ENCODE results near the gene GAB2.

- TF ChIP-seq TAF1 (IDR thresholded peaks at IDR 0.05; ENCODE audit: borderline replicate concordance, insufficient read depth, low read length) (no peak), POLR2AphosphoS5 (IDR thresholded peaks at IDR 0.05; ENCODE audit: low read depth, low read length) (no peak), SIN3A (IDR thresholded peaks at IDR 0.05; ENCODE audit: borderline replicate concordance, insufficient read depth, low read length) (no peak), REST (IDR thresholded peaks at IDR 0.05; ENCODE audit: insufficient read depth in 1 of 2, low read depth in 2 of 2, low read length in 2 of 2) (no peak), FOXP2 (optimal IDR thresholded peaks at IDR 0.05; ENCODE audit: borderline replicate concordance, extremely low read depth, extremely low read length, insufficient read depth) (no peak)
These were observed 140.2 kb downstream of the GAB2 start for GRCh38 chr11:78277314-78277994.
